CD14-positive monocyte (primary cell): ENCODE measurements around the gene TMEM95. TPM values are rescaled to one million over a fixed set of nuclear protein-coding genes. Genes with fewer than 3 reads are reported as not detected.

ENCODE experiments used
- DNase-seq, 3 donors: peaks; one replicate each; pipeline ENCODE4 v3.0.0-alpha.2; 2011 to 2022
- H2AFZ ChIP-seq: 2 replicates; pipeline ENCODE4 v1.6.0; 2012; ENCODE audit warnings: mild to moderate bottlenecking, low read depth, low read length, inconsistent platforms; ENCODE audit not compliant: insufficient read depth, poor library complexity, severe bottlenecking
- H3K27ac ChIP-seq, 2 donors: 1 replicate in 1 of 2; 2 replicates in 1 of 2; pipeline ENCODE4 v1.5.1; 2012 to 2013; ENCODE audit warnings: low read length in 2 of 2, control low read depth in 1 of 2, inconsistent platforms in 1 of 2, low read depth in 1 of 2, mild to moderate bottlenecking in 1 of 2
- H3K27me3 ChIP-seq, 2 donors: one replicate each; pipeline versions ENCODE4 v1.6.0 to v1.6.1; 2011 to 2013; ENCODE audit warnings: low read length in 2 of 2; ENCODE audit not compliant: control insufficient read depth in 2 of 2, insufficient read depth in 2 of 2
- H3K36me3 ChIP-seq, 2 donors: replicated peaks in 1 of 2; 1 replicate in 1 of 2; 2 replicates in 1 of 2; pipeline versions ENCODE4 v1.5.1 to v1.6.1; 2012 to 2013; ENCODE audit warnings: low read length in 2 of 2, control low read depth in 1 of 2, inconsistent platforms in 1 of 2, mild to moderate bottlenecking in 1 of 2; ENCODE audit not compliant: insufficient read depth in 2 of 2, control insufficient read depth in 1 of 2
- H3K4me1 ChIP-seq, 2 donors: 1 replicate in 1 of 2; 2 replicates in 1 of 2; pipeline versions ENCODE4 v1.5.1 to v1.6.1; 2012 to 2013; ENCODE audit warnings: low read length in 2 of 2, control low read depth in 1 of 2, inconsistent platforms in 1 of 2, mild to moderate bottlenecking in 1 of 2, moderate library complexity in 1 of 2; ENCODE audit not compliant: insufficient read depth in 2 of 2, control insufficient read depth in 1 of 2
- H3K4me2 ChIP-seq: replicated peaks from 2 replicates; pipeline ENCODE3; 2012; ENCODE audit warnings: low read length, moderate library complexity, mild to moderate bottlenecking; ENCODE audit not compliant: poor library complexity, severe bottlenecking; ENCODE audit errors: extremely low read depth
- H3K4me3 ChIP-seq, 3 experiments: fragments of 200-600 bp in 1 of 3; sonication (generic) in 1 of 3; replicated peaks in 1 of 3; 1 replicate in 2 of 3; 2 replicates in 1 of 3; pipeline ENCODE4 v1.5.1; 2011 to 2013; ENCODE audit warnings: low read length in 3 of 3, mild to moderate bottlenecking in 3 of 3, control low read depth in 2 of 3, low read depth in 2 of 3, inconsistent platforms in 1 of 3, moderate library complexity in 1 of 3
- H3K79me2 ChIP-seq: 2 replicates; pipeline ENCODE4 v1.6.0; 2012; ENCODE audit warnings: mild to moderate bottlenecking, control low read depth, inconsistent platforms, low read length, moderate library complexity; ENCODE audit not compliant: insufficient read depth
- H3K9ac ChIP-seq: 2 replicates; pipeline ENCODE4 v1.6.0; 2017; ENCODE audit warnings: low read length, mild to moderate bottlenecking; ENCODE audit not compliant: insufficient read depth, poor library complexity, severe bottlenecking
- H3K9me3 ChIP-seq, 2 donors: replicated peaks in 1 of 2; 1 replicate in 1 of 2; 2 replicates in 1 of 2; pipeline versions ENCODE4 v1.5.1 to v1.6.1; 2012 to 2013; ENCODE audit warnings: low read length in 2 of 2, control low read depth in 1 of 2; ENCODE audit not compliant: control insufficient read depth in 1 of 2, insufficient read depth in 1 of 2
- H4K20me1 ChIP-seq: 2 replicates; pipeline ENCODE4 v1.6.0; 2012; ENCODE audit warnings: mild to moderate bottlenecking, low read length, control low read depth, moderate library complexity; ENCODE audit not compliant: insufficient read depth
- H3K27ac Mint-ChIP-seq, 7 donors: one replicate each; pipeline ENCODE4 v1.8.0; 2020; ENCODE audit warnings: mild to moderate bottlenecking in 7 of 7, mixed read lengths in 7 of 7, moderate library complexity in 6 of 7, inconsistent platforms in 2 of 7
- H3K27me3 Mint-ChIP-seq, 3 donors: one replicate each; pipeline ENCODE4 v1.8.0; 2021 to 2022; ENCODE audit warnings: low read depth in 3 of 3, mild to moderate bottlenecking in 3 of 3, mixed read lengths in 3 of 3, moderate library complexity in 3 of 3, inconsistent platforms in 1 of 3
- H3K36me3 Mint-ChIP-seq, 2 donors: one replicate each; pipeline ENCODE4 v1.8.0; 2020; ENCODE audit warnings: mixed read lengths in 2 of 2, inconsistent platforms in 1 of 2, mild to moderate bottlenecking in 1 of 2
- H3K4me1 Mint-ChIP-seq: one replicate; pipeline ENCODE4 v1.8.0; 2020; ENCODE audit warnings: mild to moderate bottlenecking, mixed read lengths
- H3K4me3 Mint-ChIP-seq, 2 donors: one replicate each; pipeline ENCODE4 v1.8.0; 2020; ENCODE audit warnings: mild to moderate bottlenecking in 2 of 2, mixed read lengths in 2 of 2, moderate library complexity in 1 of 2
- H3K9me3 Mint-ChIP-seq, 7 donors: one replicate each; pipeline ENCODE4 v1.8.0; 2020 to 2022; ENCODE audit warnings: mixed read lengths in 7 of 7, mild to moderate bottlenecking in 6 of 7, moderate library complexity in 6 of 7, inconsistent platforms in 2 of 7
- WGBS: methylation state at CpG from one replicate; pipeline ENCODE4 v1.1.5; 2013; ENCODE audit warnings: missing lambda C conversion rate; ENCODE audit not compliant: insufficient coverage; 5-methylcytosine and 5-hydroxymethylcytosine counted together
- intact Hi-C, 2 donors: fragments of 100-400 bp; cut with micrococcal nuclease; formaldehyde crosslinking; loops; one replicate each; pipeline versions ENCODE4 v1.15.0 to v1.15.1; 2023
- polyA plus RNA-seq, 3 donors: library from polyadenylated mRNA; depleted of rRNA in 1 of 3; unstranded in 2 of 3; stranded (reverse) in 1 of 3; fragments of 300-500 nt in 2 of 3; fragments of >200 nt in 1 of 3; fragmentation: Illumina TruSeq in 2 of 3; gene quantifications; 1 replicate in 2 of 3; 2 replicates in 1 of 3; pipeline ENCODE4 v1.2.3, GENCODE V29; 2012 to 2021
- TF ChIP-seq, protein P1 (sequence below): fragments of 200-600 bp; IDR thresholded peaks from one replicate; pipeline ENCODE4 v1.8.0; 2022; ENCODE audit warnings: antibody characterized with exemption, mild to moderate bottlenecking

Gene TMEM95
- polyA plus RNA-seq, 3 donors, result not detected

DNA sequence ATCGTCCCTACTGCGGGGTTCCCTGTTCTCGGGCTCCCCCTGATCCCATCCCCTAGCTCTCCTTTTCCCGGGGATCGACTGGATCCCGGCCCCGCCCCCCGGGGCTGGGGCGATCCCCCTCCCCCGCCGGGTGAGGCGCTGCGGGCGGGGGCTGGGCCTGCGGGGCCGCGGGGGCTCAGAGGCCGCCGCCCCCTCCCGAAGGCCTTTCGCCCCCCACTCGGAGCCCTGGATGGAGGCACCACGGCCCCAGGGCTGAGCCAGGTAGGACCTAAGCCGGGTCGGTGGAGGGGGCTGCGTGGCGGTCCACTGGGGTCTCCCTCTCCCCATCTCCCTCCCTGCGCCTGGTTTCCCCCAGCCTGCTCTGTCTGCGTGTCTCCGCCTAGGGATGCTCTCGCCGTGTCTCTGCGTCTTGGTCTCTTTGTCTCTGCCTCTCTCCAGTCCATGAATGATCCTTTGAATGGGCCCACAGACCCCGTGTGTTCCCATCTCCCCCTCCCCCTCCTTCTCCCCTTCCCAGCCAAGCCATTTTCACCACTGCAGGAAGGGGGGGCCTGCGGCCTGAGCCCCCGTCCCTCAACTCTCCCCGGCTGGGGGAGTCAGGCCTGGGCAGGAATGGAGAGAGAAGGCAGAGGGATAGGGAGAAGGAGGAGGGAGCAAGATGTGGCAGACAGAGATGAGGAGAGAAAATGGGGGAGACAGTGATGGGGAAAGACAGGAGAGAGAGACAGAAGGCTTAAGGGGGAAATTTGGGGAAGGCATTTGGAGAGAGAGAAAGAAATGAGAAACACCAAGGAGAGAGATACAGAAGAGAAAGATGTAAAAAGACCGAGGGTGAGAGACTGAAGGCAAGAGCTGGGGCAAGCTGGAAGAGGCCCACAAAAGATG, 50.6 kb downstream of the TMEM95 start:
- TF ChIP-seq, protein P1, sequence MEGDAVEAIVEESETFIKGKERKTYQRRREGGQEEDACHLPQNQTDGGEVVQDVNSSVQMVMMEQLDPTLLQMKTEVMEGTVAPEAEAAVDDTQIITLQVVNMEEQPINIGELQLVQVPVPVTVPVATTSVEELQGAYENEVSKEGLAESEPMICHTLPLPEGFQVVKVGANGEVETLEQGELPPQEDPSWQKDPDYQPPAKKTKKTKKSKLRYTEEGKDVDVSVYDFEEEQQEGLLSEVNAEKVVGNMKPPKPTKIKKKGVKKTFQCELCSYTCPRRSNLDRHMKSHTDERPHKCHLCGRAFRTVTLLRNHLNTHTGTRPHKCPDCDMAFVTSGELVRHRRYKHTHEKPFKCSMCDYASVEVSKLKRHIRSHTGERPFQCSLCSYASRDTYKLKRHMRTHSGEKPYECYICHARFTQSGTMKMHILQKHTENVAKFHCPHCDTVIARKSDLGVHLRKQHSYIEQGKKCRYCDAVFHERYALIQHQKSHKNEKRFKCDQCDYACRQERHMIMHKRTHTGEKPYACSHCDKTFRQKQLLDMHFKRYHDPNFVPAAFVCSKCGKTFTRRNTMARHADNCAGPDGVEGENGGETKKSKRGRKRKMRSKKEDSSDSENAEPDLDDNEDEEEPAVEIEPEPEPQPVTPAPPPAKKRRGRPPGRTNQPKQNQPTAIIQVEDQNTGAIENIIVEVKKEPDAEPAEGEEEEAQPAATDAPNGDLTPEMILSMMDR, result no peak
- H3K79me2 ChIP-seq, result peaks cover 3% of the 10 kb centered on the region
- peaks cover 13 to 24% of the 10 kb centered on the region in 2 donors for H3K4me1 ChIP-seq
- no peaks in the 10 kb centered on the region for H3K36me3 ChIP-seq
- H3K36me3 Mint-ChIP-seq, result peaks cover 5% of the 10 kb centered on the region in 2 donors
- peak overlapping the region; percentile 92 for H3K4me2 ChIP-seq
- intact Hi-C loops, result loop anchor here in 1 of 2 donors (10.0 kb wide), 1 partner anchor 191 kb away; the partner anchor contains the start of genes ACADVL and DLG4
- H3K4me3 ChIP-seq, result peak overlapping the region; percentile 57 to 86 (median 59)
- H3K4me3 Mint-ChIP-seq, result peak overlapping the region; percentile 78 to 89
- no peak overlapping the region for H3K27ac ChIP-seq
- H3K9me3 Mint-ChIP-seq, result peaks cover 0 to 8% (median 3%) of the 10 kb centered on the region in 7 donors
- DNase-seq, result no peak
- H3K27me3 Mint-ChIP-seq, result peaks cover 36 to 49% (median 44%) of the 10 kb centered on the region in 3 donors
- 27% methylated on average over 28 of the region's 38 CpGs for WGBS
- H3K27me3 ChIP-seq, result peaks cover 4 to 37% of the 10 kb centered on the region in 2 donors
- H3K27ac Mint-ChIP-seq, result no peak overlapping the region
- no peaks in the 10 kb centered on the region for H4K20me1 ChIP-seq
- peak overlapping the region; percentile 62 for H3K9ac ChIP-seq
- H3K4me1 Mint-ChIP-seq, result peaks cover 21% of the 10 kb centered on the region
- H3K9me3 ChIP-seq, result no peaks in the 10 kb centered on the region
- H2AFZ ChIP-seq, result peak overlapping the region; percentile 90

DNA sequence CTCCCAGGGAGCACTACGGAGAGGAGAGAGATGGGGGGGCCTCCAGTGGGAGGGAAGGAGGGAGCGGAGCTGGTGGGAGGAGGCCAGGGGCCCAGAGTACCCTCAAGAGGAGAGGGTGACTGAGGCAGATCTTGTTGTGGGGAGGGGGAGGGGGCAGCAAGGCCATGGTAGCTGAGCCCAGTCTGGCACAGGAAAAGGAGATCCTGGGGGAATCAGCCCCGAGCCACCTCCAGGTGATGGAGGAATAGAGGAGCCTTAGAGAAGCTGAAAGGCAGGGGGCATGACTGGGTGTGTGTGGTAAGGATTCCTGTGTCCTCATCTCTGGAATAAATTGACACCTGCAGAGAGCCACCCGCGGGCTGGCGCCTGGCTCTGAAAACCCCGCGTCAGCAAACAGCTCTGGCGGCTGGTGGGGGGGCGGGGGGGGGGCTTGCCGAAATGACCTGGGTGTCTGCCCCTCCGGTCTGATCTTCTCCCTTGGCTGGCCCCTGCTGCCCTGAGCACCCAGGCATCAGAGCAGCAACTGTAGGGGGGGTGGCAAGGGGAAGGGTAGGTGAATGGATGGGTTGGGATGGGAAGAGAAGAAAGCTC, 51.4 kb downstream of the TMEM95 start:
- Histone ChIP-seq H3K4me1 (peaks cover 13 to 24% of the 10 kb centered on the region in 2 donors), H2AFZ (no peak overlapping the region), H3K79me2 (peaks cover 3% of the 10 kb centered on the region), H3K4me2 (no peak overlapping the region), H3K9me3 (no peaks in the 10 kb centered on the region), H3K27me3 (peaks cover 4 to 37% of the 10 kb centered on the region in 2 donors), H3K36me3 (no peaks in the 10 kb centered on the region), H3K27ac (no peak overlapping the region), H3K4me3 (no peak overlapping the region), H3K9ac (no peak overlapping the region), H4K20me1 (no peaks in the 10 kb centered on the region)
- Mint-ChIP-seq H3K4me3 (peak overlapping the region; percentile 20 to 85), H3K36me3 (peaks cover 5% of the 10 kb centered on the region in 2 donors), H3K4me1 (peaks cover 21% of the 10 kb centered on the region), H3K27ac (no peak overlapping the region), H3K27me3 (peaks cover 36 to 49% (median 44%) of the 10 kb centered on the region in 3 donors), H3K9me3 (peaks cover 0 to 8% (median 3%) of the 10 kb centered on the region in 7 donors)
- intact Hi-C loops, result loop anchor here in 1 of 2 donors (10.0 kb wide), 1 partner anchor 192 kb away; the partner anchor contains the start of genes ACADVL and DLG4
- TF ChIP-seq, protein P1, result no peak
- no peak for DNase-seq
- WGBS, result 100% methylated on average over 2 of the region's 12 CpGs
